Measurements from ENCODE around the gene CANT1.
A peak's percentile ranks its signal among the peaks of the same experiment; 100 is the strongest.
"Not testable (repeated sequence)": the region's sequence is repeated elsewhere in the genome, so short reads cannot be mapped to it uniquely, and the experiment has no call there.

The CANT1 gene

DNA sequence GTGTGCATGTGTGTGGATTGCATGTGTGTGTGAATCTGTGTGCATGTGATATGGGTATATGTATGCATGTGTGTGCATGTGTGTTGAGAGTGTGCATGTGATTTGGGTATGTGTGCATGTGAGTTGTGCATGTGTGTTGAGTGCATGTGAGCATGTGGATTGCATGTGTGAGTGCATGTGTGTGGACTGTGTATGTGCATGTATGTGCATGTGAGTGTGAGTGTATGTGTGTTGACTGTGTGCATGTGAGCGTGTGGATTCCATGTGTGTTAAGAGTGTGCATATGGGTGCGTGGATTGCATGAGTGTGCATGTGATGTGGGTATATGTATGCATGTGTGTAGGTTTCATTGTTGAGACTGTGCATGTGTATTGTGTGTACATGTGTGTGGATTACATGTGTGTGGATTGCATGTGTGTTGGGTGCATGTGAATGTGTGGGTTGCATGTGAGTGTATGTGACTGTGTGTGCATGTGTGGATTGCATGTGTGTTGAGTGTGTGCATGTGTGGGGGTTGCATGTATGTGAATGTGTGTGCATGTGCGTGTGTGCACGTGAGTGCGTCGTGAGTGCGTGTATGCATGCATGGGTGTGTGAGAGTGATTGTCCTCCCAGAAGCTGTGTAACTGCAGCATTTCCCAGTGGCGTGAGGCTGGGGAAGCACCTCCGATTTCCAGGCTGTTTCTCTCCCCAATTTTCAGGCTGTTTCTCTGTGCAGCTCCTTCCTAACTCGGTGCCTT, 33.8 kb upstream of the CANT1 start:
- DNase-seq (ENCODE audit: low read depth), result no peak

DNA sequence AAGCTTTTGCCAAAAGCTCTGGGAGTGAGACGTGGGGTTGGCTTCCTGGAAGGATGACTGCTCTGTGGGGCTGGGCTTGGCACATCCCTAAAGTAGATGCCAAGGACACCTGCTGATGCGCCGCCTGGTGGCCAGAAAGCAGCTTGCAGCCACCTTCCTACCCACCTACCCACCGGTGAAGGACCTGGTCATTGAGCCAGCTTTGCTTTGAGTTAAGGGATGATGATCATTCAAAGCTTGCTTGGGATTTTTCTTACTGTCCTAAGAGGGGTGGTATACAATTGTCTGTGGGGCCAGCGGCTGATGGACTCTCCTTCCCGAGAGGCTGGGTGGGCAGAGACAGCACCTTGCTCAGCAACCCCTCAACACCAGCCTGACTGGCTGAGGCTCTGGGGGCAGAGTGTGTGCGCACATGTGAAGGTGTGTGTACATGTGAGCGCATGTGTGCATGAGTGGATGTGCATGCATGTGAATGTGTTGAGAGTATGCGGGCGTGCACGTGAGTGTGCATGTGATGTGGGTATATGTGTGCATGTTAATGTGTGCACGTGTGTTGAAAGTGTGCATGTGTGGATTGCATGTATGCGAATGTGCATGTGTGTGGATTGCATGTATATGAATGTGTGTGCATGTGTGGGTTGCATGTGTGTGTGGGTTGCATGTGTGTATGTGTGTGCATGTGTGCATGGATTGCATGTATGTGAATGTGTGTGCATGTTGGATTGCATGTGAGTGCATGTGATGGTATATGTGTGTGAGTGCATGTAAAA, 33.0 kb upstream of the CANT1 start:
- peak; percentile 34 for DNase-seq (ENCODE audit: low read depth)

DNA sequence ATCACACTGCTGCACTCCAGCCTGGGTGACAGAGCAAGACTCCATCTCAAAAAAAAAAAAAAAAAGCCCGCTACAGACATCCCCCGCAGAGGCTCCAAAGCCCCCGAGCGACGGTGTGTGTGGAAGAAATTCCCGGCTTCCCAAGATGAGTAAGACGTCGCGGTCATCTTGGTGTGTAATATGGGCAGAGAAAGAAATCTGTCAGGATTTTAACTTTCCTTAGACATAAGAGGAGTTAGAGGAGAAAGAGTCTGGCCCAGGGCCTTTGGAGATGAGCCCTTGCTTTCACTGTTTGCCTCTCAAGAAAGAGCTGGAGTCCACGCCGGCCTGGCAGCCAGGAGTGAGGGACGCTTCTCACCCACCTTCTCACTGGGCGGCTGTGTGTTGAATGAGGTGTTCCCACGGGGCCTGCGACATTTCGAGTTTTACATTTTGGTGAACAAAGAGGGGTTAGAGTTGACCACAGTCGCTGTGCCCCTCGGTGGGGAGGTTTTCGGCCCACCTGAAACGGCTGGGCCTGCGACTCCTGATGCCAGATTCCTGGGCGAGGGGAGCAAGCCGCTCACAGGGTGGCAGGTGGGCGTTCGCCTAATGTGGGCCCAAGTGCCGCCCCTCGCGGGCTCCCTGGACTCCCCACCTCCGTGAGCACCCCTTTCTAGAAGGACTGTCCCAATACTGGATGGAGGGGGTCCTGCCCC, 32.3 kb upstream of the CANT1 start:
- no peak for DNase-seq (ENCODE audit: low read depth)

DNA sequence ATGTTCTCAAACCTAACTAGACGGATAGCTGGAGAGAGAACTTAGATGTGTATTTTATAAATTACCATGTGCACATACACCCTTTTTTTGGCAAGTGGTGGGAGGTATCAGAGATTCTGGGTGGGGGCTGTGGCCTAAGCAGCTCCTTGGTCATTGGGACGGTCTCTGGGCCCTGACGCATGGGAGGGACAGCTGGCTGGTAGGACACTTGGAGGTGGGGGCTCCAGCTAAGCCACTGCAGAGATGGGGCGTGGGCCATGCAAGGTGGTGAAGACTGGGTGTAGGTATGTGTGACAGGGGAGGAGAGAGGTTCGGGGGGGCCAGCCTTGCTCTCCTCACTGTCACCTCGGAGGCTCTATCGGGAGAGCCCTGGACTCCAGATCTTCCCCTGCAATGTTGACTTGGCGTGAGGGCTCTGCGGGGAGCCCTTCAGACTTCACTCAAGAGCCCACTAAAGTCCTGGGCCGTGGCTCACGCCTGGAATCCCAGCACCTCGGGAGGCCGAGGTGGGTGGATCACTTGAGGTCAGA, 31.5 kb upstream of the CANT1 start:
- no peak for DNase-seq (ENCODE audit: low read depth)

DNA sequence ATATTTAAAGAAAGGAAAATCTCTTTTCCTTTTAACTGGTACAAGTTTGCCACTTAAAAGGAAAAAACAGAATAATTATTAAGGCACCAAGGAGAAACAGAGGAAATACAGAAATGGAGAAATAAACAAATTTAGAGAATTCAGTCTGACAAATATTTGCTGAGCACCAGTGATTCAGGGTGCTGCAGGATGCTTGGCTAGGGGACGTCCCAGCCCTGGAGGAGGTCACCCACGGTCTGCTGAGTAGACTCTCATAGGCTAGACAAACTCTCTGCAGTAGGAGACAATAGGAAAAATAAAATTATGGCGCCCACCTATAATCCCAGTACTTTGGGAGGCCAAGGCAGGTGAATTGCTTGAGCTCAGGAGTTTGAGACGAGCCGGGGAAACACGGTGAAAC, 30.3 kb upstream of the CANT1 start:
- no peak for DNase-seq (ENCODE audit: low read depth)

DNA sequence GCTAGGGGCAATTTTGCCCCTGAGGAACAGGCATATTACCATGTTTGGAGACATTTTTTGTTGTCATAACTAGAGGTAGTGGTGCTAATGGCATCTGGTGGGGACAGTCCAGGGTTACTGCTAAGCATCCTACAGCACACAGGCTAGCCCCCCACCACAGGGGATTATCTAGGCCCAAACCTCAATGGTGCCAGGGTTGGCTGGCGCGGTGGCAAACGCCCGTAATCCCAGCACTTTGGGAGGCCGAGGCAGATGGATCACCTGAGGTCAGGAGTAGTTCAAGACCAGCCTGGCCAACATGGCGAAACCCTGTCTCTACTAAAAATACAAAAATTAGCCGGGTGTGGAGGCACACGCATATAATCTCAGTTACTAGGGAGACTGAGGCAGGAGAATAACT, 29.6 kb upstream of the CANT1 start:
- no peak for DNase-seq (ENCODE audit: low read depth)

DNA sequence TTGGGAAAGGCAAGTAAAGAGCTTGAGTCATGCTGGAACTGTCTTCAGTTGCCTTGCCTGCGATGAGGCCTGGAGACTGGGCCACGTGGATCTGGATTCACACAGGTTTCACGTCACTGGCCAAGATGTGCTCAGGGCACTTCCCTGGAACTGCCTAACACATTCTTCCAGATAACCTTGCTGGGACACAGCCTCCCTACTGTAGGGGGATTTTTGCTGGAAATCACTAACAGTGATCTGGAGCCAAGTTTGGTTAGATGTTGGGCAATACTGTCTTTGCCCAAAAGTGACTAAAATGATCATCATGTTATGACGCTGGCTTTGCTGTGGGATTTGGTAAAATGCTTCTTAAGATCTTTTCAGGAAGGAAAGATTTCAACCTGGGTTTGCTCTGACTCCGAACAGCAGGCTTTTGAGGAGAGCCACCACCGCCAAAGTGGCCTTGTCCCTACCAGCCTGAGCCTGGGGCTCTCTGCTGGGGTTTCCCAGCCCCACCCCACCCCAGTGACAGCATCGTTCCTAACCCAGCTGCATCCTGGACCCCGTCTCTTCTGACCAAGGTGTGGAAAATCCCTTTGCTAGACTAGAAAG, 29.1 kb upstream of the CANT1 start:
- DNase-seq (ENCODE audit: low read depth), result no peak

DNA sequence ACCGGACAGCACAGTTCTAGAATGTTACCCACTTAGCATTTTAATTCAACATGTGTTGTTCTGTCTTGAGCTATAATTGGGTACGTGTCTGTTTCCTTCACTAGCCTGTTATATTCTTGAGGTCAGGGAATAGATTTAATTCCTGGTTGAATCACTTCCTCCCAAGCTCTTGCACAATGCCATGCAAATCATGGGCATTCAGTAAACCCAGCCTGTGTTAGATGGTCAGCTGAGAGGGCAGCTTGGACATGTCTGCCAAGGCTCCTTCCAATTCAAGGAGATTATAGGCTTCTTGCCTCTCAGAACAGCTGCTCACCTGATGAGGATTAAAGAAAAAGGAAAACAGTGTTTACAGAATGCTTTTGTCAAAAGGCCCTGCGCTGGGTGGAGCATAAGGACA, 27.0 kb upstream of the CANT1 start:
- DNase-seq (ENCODE audit: low read depth), result no peak

DNA sequence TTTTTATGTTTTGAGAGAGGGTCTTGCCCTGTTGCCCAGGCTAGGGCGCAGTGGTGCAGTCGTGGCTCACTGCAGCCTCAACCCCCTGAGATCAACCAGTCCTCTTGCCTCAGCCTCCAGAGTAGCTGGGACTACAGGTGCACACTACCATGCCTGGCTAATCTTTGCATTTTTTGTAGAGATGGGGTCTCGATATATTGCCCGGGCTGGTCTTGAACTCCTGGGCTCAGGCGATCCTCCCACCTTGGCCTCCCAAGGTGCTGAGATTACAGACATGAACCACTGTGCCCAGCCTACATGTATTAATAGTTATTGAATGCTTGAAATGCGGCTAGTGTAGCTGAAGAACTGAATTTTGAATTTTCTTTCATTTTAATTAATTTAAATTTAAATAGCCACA, 26.6 kb upstream of the CANT1 start:
- DNase-seq (ENCODE audit: low read depth), result no peak

DNA sequence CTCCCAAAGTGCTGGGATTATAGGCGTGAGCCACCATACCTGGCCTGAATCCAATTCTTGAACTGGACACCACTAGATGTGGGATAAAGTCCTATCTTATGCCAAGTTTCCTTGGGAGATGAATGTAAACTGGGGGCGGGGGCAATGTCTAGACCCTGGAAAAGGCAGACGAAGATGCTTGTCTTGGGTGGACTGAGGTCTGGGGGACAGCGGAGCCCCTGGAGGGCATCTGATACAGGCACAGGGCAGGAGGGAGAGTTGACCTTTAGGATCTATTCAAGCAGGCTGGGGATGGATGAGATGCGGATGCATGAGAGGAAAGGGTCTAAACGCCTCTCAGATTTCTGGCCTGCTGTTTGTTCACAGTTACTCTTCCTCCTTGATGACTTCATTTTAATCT, 26.1 kb upstream of the CANT1 start:
- DNase-seq (ENCODE audit: low read depth), result no peak

DNA sequence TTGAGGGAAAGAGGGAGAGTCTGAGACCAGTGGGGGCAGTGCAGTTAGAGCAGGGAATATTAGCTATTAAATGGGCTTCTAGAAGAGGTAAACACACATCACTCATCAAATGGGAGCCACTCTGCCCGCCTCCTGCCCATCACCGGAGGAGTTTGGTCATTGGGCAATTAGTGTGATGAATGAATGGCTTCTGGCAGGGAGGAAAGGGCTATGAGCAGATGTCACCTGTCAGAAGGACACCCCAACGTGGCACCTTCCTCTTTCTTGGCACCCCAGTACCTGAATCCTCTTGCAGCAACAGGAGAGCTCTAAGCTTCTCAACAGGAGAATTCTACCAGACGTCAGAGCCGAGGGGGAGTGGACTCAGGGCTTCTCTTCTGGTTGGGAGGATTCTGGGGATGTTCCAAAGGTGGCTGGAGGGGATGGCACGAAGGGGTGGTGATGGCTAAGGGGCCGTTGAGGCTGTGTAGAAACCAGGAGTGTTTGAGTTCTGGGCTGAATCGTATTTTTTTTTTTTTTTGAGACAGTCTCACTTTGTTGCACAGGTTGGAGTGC, 25.4 kb upstream of the CANT1 start:
- no peak for DNase-seq (ENCODE audit: low read depth)

DNA sequence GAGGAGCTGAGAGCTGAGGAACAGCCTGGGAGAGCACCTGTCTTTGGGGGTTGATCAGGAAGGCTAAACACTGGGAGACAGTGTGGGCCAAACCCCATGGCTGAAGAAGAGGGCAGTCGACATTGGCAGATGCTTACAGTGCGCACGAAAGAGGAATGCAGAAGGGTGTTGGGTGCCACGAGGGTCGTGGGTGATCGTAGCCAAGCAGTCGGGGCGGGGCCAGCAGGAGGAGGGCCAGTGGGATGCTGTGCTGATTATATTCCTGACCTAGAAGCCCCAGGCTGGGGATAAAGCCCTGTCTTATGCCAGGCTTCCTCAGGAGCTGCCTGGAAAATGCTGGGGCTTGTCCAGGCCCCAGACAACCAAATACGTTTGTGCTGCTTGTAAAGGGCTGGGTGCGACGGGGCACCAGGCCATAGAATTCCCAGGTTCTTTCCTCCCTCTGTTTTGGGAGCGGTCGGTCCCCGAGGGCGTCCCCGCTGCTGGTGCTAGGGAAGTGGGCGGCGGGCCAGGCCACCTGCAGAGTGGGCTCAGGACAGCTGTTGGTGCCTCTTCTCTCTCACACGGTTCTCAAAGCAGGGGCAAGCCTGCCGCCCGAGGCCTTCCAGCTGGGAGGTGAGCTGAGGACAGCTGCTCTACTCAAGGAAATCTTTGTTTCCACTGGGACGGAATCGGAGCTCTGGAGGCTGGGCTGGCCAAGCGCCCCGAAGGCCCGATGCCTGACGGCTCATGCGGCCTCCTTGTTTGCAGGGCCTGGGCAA, 24.4 kb upstream of the CANT1 start:
- no peak for DNase-seq (ENCODE audit: low read depth)

DNA sequence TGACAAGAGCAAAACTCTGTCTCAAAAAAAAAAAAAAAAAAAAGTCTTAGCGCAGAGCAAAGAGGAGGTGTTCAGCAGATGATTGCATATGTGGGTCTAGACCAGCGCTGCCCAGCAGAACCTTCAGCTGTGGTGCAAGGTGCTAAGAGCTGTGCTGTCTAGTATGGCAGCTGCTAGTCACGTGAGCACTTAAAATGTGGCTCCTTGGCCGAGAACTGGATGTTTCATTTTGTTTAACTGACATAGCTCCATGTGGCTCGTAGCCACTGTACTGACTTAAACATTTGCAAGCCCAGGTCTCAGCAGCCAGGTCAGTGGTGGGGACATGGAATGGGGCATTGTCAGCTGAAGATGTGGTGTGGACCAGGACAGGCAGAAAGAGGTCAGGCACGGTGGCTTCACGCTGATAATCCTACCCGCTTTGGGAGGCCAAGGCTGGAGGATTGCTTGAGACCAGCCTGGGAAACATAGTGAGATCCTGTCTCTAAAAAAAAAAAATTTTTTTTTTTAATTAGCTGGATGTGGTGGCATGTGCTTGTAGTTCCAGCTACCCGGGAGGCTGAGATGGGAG, 23.6 kb upstream of the CANT1 start:
- no peak for DNase-seq (ENCODE audit: low read depth)

DNA sequence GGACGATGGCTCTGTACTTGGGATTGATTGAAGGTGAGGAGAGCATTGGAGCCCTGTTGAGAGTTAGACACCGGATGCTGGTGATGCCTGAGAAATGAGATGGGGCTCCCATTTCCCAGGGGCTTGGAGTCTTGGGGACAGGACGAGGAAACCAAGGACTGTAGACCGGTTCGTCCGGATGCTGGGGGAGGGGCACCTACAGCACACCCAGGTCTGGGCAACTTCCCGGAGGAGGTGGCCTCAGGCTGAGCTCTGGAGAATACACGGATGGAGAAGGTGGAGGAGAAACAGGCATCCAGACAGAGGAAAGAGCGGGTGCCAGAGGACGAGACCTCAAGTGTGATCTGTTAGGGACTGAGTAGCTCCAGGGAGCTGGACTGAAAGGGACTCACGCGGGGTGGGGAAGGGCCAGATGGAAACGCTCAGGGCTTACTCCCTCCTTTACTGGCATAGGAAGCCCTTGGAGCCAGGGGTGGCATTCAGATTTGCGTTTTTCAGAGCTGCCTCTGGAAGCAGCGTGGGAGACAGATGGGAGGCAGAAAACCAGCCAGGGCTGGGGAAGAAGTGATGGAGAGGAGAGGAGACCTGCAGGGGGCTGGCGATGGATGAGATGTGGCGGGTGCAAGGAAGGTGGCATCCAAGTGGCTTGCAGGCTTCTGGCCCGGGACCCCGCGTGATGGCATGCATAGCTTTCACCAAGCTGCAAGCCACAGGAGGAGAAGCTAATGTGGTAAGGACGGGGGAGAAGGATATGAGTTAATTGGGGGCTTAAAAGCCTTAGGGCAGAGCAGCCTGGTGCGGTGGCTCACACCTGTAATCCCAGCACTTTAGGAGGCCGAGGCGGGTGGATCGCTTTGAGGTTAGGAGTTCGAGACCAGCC, 22.7 kb upstream of the CANT1 start:
- no peak for DNase-seq (ENCODE audit: low read depth)

DNA sequence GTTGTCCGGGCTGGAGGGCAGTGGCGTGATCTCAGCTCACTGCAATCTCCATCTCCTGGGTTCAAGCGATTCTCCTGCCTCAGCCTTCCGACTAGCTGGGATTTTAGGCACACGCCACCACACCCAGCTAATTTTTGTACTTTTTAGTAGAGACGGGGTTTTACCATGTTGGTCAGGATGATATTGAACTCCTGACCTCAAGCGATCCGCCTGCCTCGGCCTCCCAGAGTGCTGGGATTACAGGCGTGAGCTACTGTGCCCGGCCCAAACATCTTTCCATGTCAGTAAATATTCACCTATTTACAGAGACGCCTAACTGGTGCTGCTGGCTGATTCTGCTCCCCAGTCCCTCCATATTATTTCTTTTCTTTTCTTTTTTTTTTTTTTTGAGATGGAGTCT, 21.1 kb upstream of the CANT1 start:
- not testable (repeated sequence) for DNase-seq (ENCODE audit: low read depth)

DNA sequence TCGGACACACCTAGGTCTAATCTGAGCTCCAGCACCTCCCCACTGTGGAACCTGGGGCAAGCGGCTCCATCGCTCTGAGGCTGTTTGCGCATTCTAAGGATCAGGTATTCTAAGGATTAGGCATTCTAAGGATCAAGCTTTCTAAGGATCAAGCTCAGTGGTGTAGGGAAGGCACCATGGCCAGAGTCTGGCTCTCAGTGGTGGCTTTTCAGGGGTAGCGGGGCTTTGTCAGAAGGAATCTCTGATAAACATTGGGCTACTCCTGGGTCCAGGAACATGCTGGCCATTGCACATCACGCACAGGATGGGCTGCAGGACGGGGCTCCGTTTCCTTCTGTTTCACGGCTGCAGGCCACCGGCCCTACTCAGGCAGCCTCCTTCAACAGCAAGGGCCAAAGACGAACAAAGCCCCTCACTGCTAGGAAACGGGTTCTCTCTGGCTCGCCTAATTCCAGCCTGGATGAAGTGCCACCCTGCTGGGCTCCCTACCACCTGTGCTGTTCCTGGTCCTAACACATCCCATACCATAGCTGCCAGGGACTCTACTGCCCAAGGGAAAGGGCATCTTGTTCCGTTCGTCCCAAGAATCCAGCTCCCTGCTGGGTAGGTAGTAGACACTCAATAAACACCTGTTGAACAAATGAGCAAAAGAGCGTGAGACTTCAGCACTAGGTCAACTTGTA, 19.9 kb upstream of the CANT1 start:
- no peak for DNase-seq (ENCODE audit: low read depth)

DNA sequence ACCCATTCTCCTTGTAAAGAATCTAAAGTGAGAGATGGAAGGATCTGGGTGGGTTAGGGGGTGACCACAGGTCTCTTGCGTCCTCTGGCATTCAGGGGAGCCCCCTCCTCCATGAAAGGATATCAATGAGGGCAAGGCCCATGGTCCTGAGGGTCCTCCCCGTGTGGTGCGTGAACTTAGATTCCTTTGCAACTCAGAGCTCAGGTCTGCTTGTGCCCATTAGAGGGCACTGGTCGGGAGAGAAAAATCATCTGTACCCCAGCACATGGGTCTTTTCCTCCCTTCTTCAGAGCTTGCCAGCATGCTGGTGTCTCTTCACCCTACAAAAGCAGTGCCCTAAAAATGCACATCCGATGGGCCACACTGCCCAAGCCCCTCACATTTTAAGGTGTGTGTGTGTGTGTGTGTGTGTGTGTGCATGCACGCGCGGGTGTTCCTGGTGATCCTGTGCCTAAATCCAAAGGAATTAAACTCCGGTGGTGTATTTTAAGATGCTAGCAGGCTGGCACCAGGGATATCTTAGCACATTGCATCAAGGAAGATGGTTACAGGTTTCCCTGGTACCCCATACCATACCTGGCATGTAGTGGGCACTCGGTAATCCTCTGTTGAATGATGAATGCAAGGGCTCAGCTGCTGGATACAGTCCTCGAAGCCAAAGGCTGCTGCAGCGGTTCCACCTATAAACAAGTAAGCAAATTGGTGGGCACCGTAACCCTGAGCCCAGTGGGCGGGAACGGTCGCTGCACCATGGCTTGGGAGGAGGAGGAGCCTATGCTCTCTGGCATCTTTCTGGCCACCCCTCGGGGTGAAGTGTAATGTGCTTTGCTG, 19.1 kb upstream of the CANT1 start:
- no peak for DNase-seq (ENCODE audit: low read depth)

DNA sequence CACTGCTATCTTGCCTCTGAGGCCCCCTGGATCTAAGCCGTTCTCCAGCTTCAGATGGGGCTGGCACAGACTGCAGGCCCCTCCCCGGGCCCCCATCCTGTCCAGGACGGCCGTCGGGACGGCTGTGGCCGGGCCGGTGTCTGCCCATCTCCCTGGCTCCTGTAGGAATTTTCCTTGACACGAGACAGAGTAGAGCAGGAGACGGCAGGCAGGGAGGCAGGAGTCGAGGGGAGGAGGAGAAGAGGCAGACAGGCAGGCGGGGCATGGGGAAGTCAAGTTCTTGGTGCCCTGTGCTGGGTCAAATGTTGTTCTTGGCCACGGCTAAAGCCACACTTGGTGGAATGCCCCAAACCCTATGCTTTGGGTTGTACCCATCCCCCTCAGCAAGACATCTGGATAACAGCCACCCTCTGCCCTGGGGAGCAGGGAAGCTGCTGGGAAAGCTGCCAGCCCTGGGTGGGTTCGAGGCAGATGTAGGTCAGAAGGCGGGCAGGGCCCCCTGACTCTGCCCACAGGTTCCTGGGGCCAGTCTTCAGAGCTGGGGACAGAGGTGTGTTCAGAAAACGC, 18.4 kb upstream of the CANT1 start:
- DNase-seq (ENCODE audit: low read depth), result no peak

All from T-helper 22 cell (primary cell).